DND-41 (cell line): ENCODE measurements around the gene HGD.

ENCODE experiments used
- ATAC-seq: fragments of 200-7000 bp; cut with Tn5 transposase; 3 replicates; pipeline ENCODE4 v1.9.1; 2021; ENCODE audit warnings: low read depth; ENCODE audit not compliant: insufficient read depth
- DNase-seq: peaks from one replicate; pipeline ENCODE4 v3.0.0-alpha.2; 2020
- H2AFZ ChIP-seq: 2 replicates; pipeline ENCODE4 v1.6.0; 2012; ENCODE audit warnings: low read depth, low read length
- H3K27ac ChIP-seq: 2 replicates; pipeline ENCODE4 v1.5.1; 2012; ENCODE audit warnings: low read length, inconsistent platforms
- H3K27me3 ChIP-seq: fragments of 200-600 bp; sonication (generic); 2 replicates; pipeline ENCODE4 v1.6.0; 2012; ENCODE audit warnings: low read length, mild to moderate bottlenecking, inconsistent platforms; ENCODE audit not compliant: insufficient read depth, poor library complexity
- H3K36me3 ChIP-seq: 2 replicates; pipeline ENCODE4 v1.5.1; 2012; ENCODE audit warnings: low read length, inconsistent platforms; ENCODE audit not compliant: insufficient read depth
- H3K4me1 ChIP-seq: 2 replicates; pipeline ENCODE4 v1.5.1; 2012; ENCODE audit warnings: mild to moderate bottlenecking, low read length; ENCODE audit not compliant: insufficient read depth
- H3K4me2 ChIP-seq: 2 replicates; pipeline ENCODE4 v1.6.0; 2012; ENCODE audit warnings: mild to moderate bottlenecking, moderate library complexity, low read length, inconsistent platforms; ENCODE audit not compliant: insufficient read depth
- H3K4me3 ChIP-seq, 2 experiments: fragments of 200-600 bp in 1 of 2; shearing (Covaris generic) in 1 of 2; 2 replicates each; pipeline ENCODE4 v1.5.1; 2012 to 2016; ENCODE audit warnings: inconsistent platforms in 2 of 2, low read length in 2 of 2, mild to moderate bottlenecking in 2 of 2, low read depth in 1 of 2, moderate library complexity in 1 of 2
- H3K79me2 ChIP-seq: 2 replicates; pipeline ENCODE4 v1.6.0; 2012; ENCODE audit warnings: low read length, inconsistent platforms; ENCODE audit not compliant: insufficient read depth
- H3K9ac ChIP-seq: 2 replicates; pipeline ENCODE4 v1.6.0; 2012; ENCODE audit warnings: low read depth, mild to moderate bottlenecking, inconsistent platforms, low read length, moderate library complexity
- H3K9me3 ChIP-seq: 2 replicates; pipeline ENCODE4 v1.5.1; 2012; ENCODE audit warnings: low read length, moderate library complexity, mild to moderate bottlenecking, inconsistent platforms; ENCODE audit not compliant: insufficient read depth, severe bottlenecking
- H4K20me1 ChIP-seq: 2 replicates; pipeline ENCODE4 v1.6.0; 2012; ENCODE audit warnings: low read length; ENCODE audit not compliant: insufficient read depth
- CTCF ChIP-seq: IDR thresholded peaks from 2 replicates; pipeline ENCODE4 v1.5.1; 2012; ENCODE audit warnings: borderline replicate concordance, low read length, moderate library complexity, mild to moderate bottlenecking; ENCODE audit not compliant: poor library complexity, severe bottlenecking; ENCODE audit errors: extremely low read depth
- EZH2 ChIP-seq: IDR thresholded peaks from 3 replicates; pipeline ENCODE4 v1.6.1; 2012; ENCODE audit warnings: borderline replicate concordance, low read depth, mild to moderate bottlenecking, moderate library complexity, low read length, inconsistent platforms; ENCODE audit not compliant: severe bottlenecking

HGD gene

GRCh38 chr3:120713262-120713661 is 31.2 kb upstream of the HGD start:
- Histone ChIP-seq H4K20me1 (no peaks in the 10 kb centered on the region), H3K79me2 (no peaks in the 10 kb centered on the region), H3K27ac (no peak overlapping the region), H3K9ac (no peak overlapping the region), H3K4me1 (no peaks in the 10 kb centered on the region), H3K9me3 (no peaks in the 10 kb centered on the region), H3K27me3 (no peaks in the 10 kb centered on the region), H3K36me3 (no peaks in the 10 kb centered on the region), H2AFZ (no peak overlapping the region), H3K4me3 (no peak overlapping the region), H3K4me2 (no peak overlapping the region)
- no peak for TF ChIP-seq CTCF
- no peak for TF ChIP-seq EZH2
- DNase-seq: no peak
- ATAC-seq: no peak

- DNase-seq (no peak), ATAC-seq (no peak)
- Histone ChIP-seq H3K9me3 (no peaks in the 10 kb centered on the region), H3K4me2 (no peak overlapping the region), H3K9ac (no peak overlapping the region), H3K4me3 (no peak overlapping the region), H4K20me1 (no peaks in the 10 kb centered on the region), H3K27me3 (no peaks in the 10 kb centered on the region), H3K27ac (no peak overlapping the region), H3K79me2 (no peaks in the 10 kb centered on the region), H3K4me1 (no peaks in the 10 kb centered on the region), H2AFZ (no peak overlapping the region), H3K36me3 (peaks cover 5% of the 10 kb centered on the region; the same call in 1 of the 2 replicates)
- TF ChIP-seq CTCF (no peak), EZH2 (no peak)
Measured at GRCh38 chr3:120710369-120710768, 28.3 kb upstream of the HGD start.

GRCh38 chr3:120708408-120708807 is 26.4 kb upstream of the HGD start:
- Histone ChIP-seq H3K4me2 (no peak overlapping the region), H3K36me3 (peaks cover 18% of the 10 kb centered on the region; the same call in 1 of the 2 replicates), H2AFZ (no peak overlapping the region), H3K79me2 (no peaks in the 10 kb centered on the region), H4K20me1 (no peaks in the 10 kb centered on the region), H3K9ac (no peak overlapping the region), H3K4me1 (no peaks in the 10 kb centered on the region), H3K27ac (no peak overlapping the region), H3K9me3 (no peaks in the 10 kb centered on the region), H3K27me3 (no peaks in the 10 kb centered on the region), H3K4me3 (no peak overlapping the region)
- DNase-seq (no peak), ATAC-seq (no peak)
- no peak for TF ChIP-seq CTCF
- TF ChIP-seq EZH2: no peak

GRCh38 chr3:120706950-120707349 is 24.9 kb upstream of the HGD start:
- Histone ChIP-seq H2AFZ (no peak overlapping the region), H3K4me2 (no peak overlapping the region), H3K79me2 (no peaks in the 10 kb centered on the region), H4K20me1 (no peaks in the 10 kb centered on the region), H3K4me3 (no peak overlapping the region), H3K36me3 (peaks cover 25% of the 10 kb centered on the region; the same call in 1 of the 2 replicates), H3K9ac (no peak overlapping the region), H3K9me3 (no peaks in the 10 kb centered on the region), H3K27me3 (no peaks in the 10 kb centered on the region), H3K27ac (no peak overlapping the region), H3K4me1 (no peaks in the 10 kb centered on the region)
- TF ChIP-seq EZH2: no peak
- TF ChIP-seq CTCF: no peak
- DNase-seq (no peak), ATAC-seq (no peak)
